GM18498 (cell line): ENCODE measurements around the gene ZFHX2.

Source experiments
- ATAC-seq: cut with Tn5 transposase; IDR thresholded peaks from one replicate; pipeline ENCODE4 v1.9.1; 2021; ENCODE audit warnings: mild to moderate bottlenecking, moderate library complexity; ENCODE audit not compliant: unreplicated experiment

Gene ZFHX2

GRCh38 chr14:23523229-23524016 is 28.1 kb downstream of the ZFHX2 start:
- ATAC-seq = no peak

DNA sequence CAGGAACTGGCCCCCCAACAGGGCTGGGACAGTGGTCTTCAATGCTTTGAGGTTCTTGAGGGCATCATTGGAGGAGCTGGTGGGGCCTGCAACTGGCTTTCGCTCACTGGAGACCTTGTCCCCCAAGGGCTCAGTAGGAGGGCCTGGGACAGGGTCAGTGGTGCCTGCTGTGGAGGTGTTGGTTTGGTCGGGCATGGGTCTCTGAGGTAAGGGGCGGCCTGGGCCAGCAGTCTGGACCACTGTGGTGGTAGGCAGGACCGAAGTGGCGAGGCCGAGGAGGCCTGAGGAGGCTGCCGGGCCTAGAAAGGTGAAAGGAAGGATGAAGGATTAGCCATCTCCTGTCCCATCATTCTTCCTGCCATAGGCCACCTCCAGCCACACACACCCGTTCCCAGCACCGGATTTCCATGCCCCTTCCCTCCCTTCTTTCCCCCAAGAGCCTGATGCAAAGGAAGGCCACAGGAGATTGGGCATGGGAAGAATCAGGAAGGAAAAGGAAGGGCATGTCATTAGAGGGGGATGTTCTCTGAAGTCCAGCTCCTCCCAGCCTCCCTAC is 28.8 kb downstream of the ZFHX2 start:
- ATAC-seq = no peak

- ATAC-seq = no peak
These were observed 29.6 kb downstream of the ZFHX2 start for GRCh38 chr14:23521785-23522640.

DNA sequence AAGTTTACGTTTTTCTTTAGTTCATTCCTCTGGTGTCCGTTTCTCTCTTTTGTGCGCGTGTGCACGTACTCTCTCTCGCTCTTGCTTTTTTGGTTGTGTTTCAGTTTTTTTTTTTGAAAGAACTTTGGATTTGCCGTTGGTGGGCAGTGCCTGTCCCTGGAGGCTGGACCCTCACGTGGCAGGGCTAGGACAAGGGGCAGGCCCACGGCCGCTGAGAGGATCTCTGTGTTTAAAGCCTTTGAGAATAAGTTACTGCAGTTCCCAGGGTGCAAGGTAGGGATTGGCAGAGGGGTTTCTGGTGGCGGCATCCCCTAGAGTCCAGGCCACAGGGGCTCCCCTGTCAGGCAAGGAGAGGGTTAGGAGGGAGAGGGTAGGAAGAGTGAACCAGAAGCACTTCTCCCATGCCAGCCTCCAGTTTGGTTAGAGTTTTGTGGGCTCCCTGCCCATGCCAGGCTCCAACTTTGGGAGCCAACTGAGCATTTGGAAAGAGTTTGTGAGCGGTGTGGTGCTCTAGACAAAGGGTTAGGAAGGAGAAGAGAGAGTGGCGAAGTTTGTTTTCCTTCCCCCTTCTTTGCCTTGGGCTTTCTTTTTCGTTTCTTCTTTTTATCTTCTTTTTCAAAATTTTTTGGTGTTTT is 30.5 kb downstream of the ZFHX2 start:
- ATAC-seq = no peak

DNA sequence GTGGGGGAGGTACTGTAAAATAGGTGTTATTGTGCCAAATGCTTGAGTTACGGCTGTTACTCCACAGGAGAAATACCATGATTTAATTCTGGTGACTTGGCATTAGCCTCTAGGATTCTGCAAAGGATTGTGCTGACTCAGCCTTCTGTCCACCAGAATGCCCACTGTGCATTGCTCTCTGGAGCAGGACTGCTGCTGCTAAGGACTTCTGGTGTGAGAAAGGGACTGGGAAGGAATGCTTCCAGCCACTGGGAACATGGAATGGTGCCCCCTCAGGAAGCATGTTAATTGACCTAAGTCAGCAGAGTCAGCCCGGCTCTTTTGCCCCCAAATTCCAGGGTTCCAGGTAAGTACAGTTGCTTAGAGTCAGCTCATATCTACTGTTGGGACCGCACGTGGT is 32.9 kb downstream of the ZFHX2 start:
- ATAC-seq = no peak

GRCh38 chr14:23517650-23518326 is 33.8 kb downstream of the ZFHX2 start:
- no peak for ATAC-seq

DNA sequence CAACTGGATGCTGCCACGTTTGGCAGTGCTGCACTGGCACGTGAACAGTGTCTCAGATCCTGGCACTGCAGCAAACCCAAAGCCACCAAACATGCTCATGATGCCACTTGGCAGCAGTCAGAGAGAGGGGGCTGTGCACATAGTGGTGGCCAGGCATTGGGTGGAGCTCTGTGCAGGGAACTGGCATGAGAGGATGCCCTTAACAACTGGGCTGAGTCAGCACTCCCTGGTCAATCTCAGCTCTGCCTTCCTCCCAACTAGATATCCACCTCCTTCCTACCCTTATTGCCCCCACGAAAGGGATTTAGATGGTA is 37.0 kb downstream of the ZFHX2 start:
- no peak for ATAC-seq

DNA sequence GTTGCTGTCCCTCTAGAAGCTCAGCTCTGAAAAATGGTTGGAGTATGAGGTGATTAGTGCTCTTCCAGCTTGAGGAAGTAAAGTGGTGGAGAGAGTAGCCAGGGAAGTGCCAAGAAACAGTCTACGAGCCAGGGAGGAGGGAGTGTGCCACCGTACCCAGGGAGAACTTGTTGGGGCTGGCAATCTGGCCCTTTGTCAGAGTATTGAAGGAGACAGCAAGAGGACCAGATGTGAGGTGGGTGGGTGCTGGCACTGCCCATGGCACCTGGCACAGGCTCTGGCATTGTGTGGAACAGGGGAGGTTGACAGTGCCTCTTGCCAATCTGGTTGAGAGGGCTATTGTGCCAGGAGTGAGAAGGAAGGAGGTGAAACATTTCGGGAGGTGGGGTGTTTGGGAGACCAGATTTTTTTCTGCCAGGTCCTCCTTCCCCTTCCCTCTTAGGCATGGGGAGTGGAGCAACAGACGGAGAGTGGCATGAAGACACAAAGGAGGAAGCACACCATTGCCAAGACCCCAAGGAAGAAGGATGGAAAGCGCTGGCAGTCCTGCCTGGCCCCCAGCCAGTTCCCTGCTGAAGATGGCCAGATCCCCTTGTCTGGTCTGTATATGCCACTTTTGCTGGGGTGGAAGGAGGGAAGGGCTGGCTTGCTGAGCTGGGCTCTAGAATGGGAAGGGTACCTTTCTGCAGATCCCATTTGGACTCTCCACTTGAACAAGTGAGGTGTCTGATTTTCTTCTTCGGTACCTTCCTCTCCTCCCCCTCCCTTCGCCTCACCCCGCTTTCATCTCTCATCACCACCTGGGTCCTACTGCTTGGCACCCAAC is 37.5 kb downstream of the ZFHX2 start:
- ATAC-seq = no peak

DNA sequence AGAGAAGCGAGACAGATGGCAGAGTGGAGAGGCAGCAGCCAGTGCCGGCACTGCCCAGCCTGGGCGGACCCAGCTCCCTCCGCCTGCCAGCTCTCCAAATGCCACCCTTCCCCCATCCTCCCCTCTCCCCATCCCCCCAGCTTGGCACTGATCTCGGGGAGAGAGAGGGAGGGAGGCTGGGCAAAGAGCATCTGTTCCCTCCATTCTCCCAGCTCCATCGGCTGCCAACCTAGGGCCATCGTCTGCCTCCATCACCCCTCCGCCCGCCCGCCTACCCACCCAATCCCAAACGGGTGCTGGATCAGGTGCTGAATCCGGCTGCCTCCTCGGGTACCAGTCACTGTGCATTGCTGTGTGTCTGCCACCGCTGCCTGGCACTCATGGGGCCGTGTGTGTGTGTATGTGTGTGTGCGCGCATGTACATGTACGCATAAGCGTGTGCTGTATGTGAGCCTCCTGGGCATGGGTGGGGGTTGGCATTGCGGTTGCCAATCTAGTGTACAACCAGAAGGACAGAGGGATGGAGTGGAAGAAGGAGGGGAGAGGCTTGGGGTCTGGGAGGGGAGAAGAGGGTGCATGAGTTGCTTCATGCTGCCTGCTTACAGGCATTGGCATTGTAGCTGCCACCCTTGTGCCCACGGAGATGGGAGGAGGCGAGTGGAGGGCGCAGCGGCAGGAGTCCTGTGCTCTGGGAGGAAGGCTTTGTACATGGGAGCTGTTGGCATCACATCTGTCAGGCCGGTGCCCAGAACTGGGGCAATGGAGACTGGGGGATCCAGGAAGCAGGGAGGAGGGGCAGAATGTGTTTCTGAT is 38.4 kb downstream of the ZFHX2 start:
- no peak for ATAC-seq

GRCh38 chr14:23512156-23512555 is 39.4 kb downstream of the ZFHX2 start:
- no peak for ATAC-seq

- no peak for ATAC-seq
These were observed 57.3 kb downstream of the ZFHX2 start for GRCh38 chr14:23494223-23494622.

DNA sequence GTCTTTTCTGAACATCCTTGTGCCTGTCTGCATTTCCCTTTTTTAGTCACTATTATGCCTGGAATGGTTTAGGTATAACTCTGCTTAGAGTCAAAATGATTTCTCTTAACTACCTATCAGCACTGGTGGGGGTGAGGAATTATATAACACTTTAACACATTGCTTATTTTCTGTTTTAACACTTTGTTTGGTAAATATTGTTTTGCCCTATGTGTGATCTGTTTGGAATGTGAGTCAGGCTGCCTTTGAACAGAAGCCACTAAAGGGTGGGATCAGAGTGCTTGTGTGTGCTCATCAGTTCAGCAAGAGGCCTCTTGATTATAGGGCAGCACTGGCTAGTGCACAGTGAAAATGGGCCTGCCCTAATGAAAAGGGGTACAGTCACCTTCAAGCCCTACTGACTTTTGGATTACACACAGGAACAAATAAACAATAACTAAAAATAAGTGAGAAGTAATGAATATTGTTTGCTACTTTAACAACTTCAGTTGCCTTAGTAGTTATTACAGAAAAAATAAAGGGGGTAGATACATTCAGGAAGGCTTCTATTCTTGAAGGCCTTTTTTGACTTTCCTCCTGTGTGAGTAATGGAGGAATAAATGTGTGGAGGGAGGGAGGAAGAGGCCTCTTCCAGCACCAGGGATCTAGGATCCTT is 58.8 kb downstream of the ZFHX2 start:
- ATAC-seq = no peak

GRCh38 chr14:23487216-23487615 is 64.3 kb downstream of the ZFHX2 start:
- ATAC-seq = no peak

DNA sequence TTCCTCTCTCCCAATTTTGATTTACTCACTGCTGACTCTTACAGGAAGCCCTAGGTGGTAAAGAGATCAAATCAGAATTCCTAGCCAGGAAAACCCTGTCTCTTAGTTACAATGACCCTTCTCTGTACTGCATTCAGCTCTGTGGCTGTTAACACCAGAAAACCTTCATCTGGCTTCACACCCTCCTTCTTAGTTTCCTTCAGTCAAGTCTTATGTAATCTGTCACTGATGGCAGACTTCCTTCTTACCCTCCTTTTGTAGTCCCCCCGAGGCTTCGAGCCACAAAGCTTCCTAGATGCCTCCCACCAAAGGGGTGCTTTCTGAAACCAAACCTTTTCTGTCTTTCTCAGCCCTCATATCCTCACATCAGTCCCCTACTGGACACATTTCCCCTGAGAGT is 65.5 kb downstream of the ZFHX2 start:
- ATAC-seq = no peak

- ATAC-seq = no peak
These were observed 66.2 kb downstream of the ZFHX2 start for GRCh38 chr14:23485326-23485725.

DNA sequence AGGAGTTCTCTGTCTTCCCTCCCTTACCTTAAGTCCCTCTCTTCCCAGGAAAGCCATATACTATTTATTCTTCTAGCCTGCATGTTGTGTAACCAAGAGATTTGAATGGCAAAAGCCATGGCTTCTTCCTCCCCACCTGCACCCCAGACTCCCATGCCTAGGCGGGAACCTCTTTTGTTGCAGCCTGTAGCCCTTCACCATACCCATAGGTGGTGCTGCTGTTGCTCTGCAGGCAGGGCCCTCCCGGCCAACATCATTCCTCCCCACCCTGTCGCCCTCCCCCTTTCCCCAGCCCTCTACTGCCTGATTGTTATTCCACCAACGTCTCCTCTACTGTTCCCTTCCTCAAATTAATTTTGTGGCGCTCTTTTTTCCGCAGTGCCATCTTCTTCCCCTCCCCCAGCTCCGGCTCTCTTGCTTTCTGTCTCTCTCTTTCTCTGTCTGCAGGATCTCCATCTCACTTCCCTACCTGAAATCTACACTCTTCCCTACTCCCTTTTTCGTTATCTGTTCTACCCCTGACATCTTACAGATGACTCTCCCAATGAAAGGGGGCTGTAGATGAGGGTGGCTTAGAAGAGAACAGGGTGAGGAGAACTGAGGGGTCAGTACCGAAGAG is 68.2 kb downstream of the ZFHX2 start:
- no peak for ATAC-seq

DNA sequence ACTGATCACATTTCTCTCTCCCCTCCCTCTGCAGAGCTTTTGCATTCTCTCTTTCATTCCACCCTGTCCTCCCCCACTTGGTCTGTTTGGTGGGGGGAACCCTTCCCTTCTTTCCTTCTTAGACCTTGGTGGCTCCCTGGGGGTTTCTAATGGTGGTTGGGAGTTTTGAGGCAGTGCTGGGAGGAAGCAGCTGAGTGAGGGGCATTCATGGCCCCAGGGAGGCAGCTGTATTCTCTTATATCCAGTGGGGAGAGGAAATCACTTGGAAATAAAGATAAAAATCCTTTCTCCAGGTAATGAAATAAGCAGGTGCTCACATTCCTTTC is 68.8 kb downstream of the ZFHX2 start:
- ATAC-seq = no peak

DNA sequence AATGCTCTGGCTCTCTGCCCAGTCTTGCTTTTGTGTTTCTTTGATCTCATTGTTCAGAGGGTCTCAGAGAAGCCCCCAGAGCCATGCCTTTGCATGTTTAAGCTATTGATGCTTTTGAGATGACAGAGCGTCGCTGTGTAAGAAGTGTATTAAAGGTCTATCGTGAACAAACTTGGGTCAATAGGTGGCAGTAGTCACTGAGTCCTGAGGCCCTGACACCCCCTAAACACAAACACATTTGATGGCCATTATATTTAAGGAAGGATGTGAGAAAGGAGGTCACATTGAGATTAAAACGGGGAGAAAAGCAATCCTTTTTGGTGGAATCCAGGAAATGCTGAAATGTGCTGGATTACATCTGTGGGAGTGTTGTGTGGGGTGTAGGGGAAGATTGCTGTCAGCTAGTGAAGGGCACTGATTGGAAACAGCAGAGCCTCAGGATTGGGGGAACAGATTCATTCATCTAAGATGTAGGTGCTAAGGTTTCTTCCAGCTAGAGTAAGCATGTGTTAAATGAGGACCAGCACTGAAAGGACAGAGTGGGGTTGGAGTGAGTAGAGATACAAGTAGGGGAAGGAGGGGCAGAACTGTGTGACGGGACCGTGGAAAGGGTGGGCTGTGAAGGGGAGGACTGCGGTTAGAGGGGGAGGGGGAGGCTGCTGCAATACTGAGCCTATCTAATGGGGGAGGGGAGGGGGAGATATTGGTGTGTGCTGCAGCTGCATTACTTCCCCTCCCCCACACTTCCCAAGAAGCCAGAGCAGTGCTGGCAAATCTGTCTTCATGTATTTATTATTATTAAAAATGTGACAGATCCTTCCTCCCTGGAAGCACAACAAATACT is 69.4 kb downstream of the ZFHX2 start:
- no peak for ATAC-seq
